DND-41 (cell line): ENCODE results near the gene HPCAL1.

Source experiments
- ATAC-seq: fragments of 200-7000 bp; cut with Tn5 transposase; 3 replicates; pipeline ENCODE4 v1.9.1; 2021; ENCODE audit warnings: low read depth; ENCODE audit not compliant: insufficient read depth
- DNase-seq: peaks from one replicate; pipeline ENCODE4 v3.0.0-alpha.2; 2020
- H2AFZ ChIP-seq: 2 replicates; pipeline ENCODE4 v1.6.0; 2012; ENCODE audit warnings: low read depth, low read length
- H3K27ac ChIP-seq: 2 replicates; pipeline ENCODE4 v1.5.1; 2012; ENCODE audit warnings: low read length, inconsistent platforms
- H3K27me3 ChIP-seq: fragments of 200-600 bp; sonication (generic); 2 replicates; pipeline ENCODE4 v1.6.0; 2012; ENCODE audit warnings: low read length, mild to moderate bottlenecking, inconsistent platforms; ENCODE audit not compliant: insufficient read depth, poor library complexity
- H3K36me3 ChIP-seq: 2 replicates; pipeline ENCODE4 v1.5.1; 2012; ENCODE audit warnings: low read length, inconsistent platforms; ENCODE audit not compliant: insufficient read depth
- H3K4me1 ChIP-seq: 2 replicates; pipeline ENCODE4 v1.5.1; 2012; ENCODE audit warnings: mild to moderate bottlenecking, low read length; ENCODE audit not compliant: insufficient read depth
- H3K4me2 ChIP-seq: 2 replicates; pipeline ENCODE4 v1.6.0; 2012; ENCODE audit warnings: mild to moderate bottlenecking, moderate library complexity, low read length, inconsistent platforms; ENCODE audit not compliant: insufficient read depth
- H3K4me3 ChIP-seq, 2 experiments: fragments of 200-600 bp in 1 of 2; shearing (Covaris generic) in 1 of 2; 2 replicates each; pipeline ENCODE4 v1.5.1; 2012 to 2016; ENCODE audit warnings: inconsistent platforms in 2 of 2, low read length in 2 of 2, mild to moderate bottlenecking in 2 of 2, low read depth in 1 of 2, moderate library complexity in 1 of 2
- H3K79me2 ChIP-seq: 2 replicates; pipeline ENCODE4 v1.6.0; 2012; ENCODE audit warnings: low read length, inconsistent platforms; ENCODE audit not compliant: insufficient read depth
- H3K9ac ChIP-seq: 2 replicates; pipeline ENCODE4 v1.6.0; 2012; ENCODE audit warnings: low read depth, mild to moderate bottlenecking, inconsistent platforms, low read length, moderate library complexity
- H3K9me3 ChIP-seq: 2 replicates; pipeline ENCODE4 v1.5.1; 2012; ENCODE audit warnings: low read length, moderate library complexity, mild to moderate bottlenecking, inconsistent platforms; ENCODE audit not compliant: insufficient read depth, severe bottlenecking
- H4K20me1 ChIP-seq: 2 replicates; pipeline ENCODE4 v1.6.0; 2012; ENCODE audit warnings: low read length; ENCODE audit not compliant: insufficient read depth
- CTCF ChIP-seq: IDR thresholded peaks from 2 replicates; pipeline ENCODE4 v1.5.1; 2012; ENCODE audit warnings: borderline replicate concordance, low read length, moderate library complexity, mild to moderate bottlenecking; ENCODE audit not compliant: poor library complexity, severe bottlenecking; ENCODE audit errors: extremely low read depth
- EZH2 ChIP-seq: IDR thresholded peaks from 3 replicates; pipeline ENCODE4 v1.6.1; 2012; ENCODE audit warnings: borderline replicate concordance, low read depth, mild to moderate bottlenecking, moderate library complexity, low read length, inconsistent platforms; ENCODE audit not compliant: severe bottlenecking

Gene HPCAL1

GRCh38 chr2:10346929-10347561 lies 44.3 kb downstream of the HPCAL1 start:
- Histone ChIP-seq H3K27ac (no peak overlapping the region), H3K4me2 (no peak overlapping the region), H2AFZ (no peak overlapping the region), H3K36me3 (no peaks in the 10 kb centered on the region), H3K79me2 (no peaks in the 10 kb centered on the region), H3K27me3 (no peaks in the 10 kb centered on the region), H3K9ac (no peak overlapping the region), H3K4me1 (no peaks in the 10 kb centered on the region), H3K4me3 (no peak overlapping the region), H3K9me3 (no peaks in the 10 kb centered on the region), H4K20me1 (peaks cover 40% of the 10 kb centered on the region)
- DNase-seq (no peak), ATAC-seq (no peak)
- TF ChIP-seq EZH2 = no peak
- no peak for TF ChIP-seq CTCF

GRCh38 chr2:10347562-10347948 lies 44.9 kb downstream of the HPCAL1 start:
- ATAC-seq (no peak), DNase-seq (no peak)
- H3K27ac ChIP-seq = no peak overlapping the region
- no peaks in the 10 kb centered on the region for H3K79me2 ChIP-seq
- no peak overlapping the region for H3K9ac ChIP-seq
- H2AFZ ChIP-seq = no peak overlapping the region
- H3K27me3 ChIP-seq = no peaks in the 10 kb centered on the region
- no peaks in the 10 kb centered on the region for H3K9me3 ChIP-seq
- no peak overlapping the region for H3K4me2 ChIP-seq
- H3K36me3 ChIP-seq = no peaks in the 10 kb centered on the region
- H4K20me1 ChIP-seq = peaks cover 38% of the 10 kb centered on the region
- H3K4me3 ChIP-seq = no peak overlapping the region
- no peaks in the 10 kb centered on the region for H3K4me1 ChIP-seq
- no peak for TF ChIP-seq EZH2
- no peak for TF ChIP-seq CTCF

- DNase-seq = no peak
- Histone ChIP-seq H3K4me3 (no peak overlapping the region), H3K36me3 (no peaks in the 10 kb centered on the region), H3K9ac (no peak overlapping the region), H3K9me3 (no peaks in the 10 kb centered on the region), H3K4me2 (no peak overlapping the region), H4K20me1 (peaks cover 25% of the 10 kb centered on the region), H2AFZ (no peak overlapping the region), H3K27me3 (no peaks in the 10 kb centered on the region), H3K27ac (no peak overlapping the region), H3K4me1 (no peaks in the 10 kb centered on the region), H3K79me2 (no peaks in the 10 kb centered on the region)
- TF ChIP-seq EZH2 = no peak
- TF ChIP-seq CTCF = no peak
- ATAC-seq = no peak
Measured at GRCh38 chr2:10348891-10349290, 46.2 kb downstream of the HPCAL1 start.

- Histone ChIP-seq H3K36me3 (no peaks in the 10 kb centered on the region), H3K9me3 (no peaks in the 10 kb centered on the region), H3K27me3 (no peaks in the 10 kb centered on the region), H3K27ac (no peak overlapping the region), H3K4me3 (no peak overlapping the region), H3K4me1 (no peaks in the 10 kb centered on the region), H3K79me2 (no peaks in the 10 kb centered on the region), H4K20me1 (peaks cover 19% of the 10 kb centered on the region), H3K4me2 (no peak overlapping the region), H2AFZ (no peak overlapping the region), H3K9ac (no peak overlapping the region)
- ATAC-seq = no peak
- TF ChIP-seq EZH2 (no peak), CTCF (no peak)
- DNase-seq = no peak
Measured at GRCh38 chr2:10350761-10351160, 48.1 kb downstream of the HPCAL1 start.
